ENCODE results near the gene DBN1.
"Not testable (repeated sequence)": the region's sequence is repeated elsewhere in the genome, so short reads cannot be mapped to it uniquely, and the experiment has no call there.

DBN1 gene

GRCh38 chr5:177429248-177430040 lies 44.0 kb downstream of the DBN1 start:
- DNase-seq (ENCODE audit: low read depth, low spot score), result no peak

- DNase-seq (ENCODE audit: low read depth, low spot score), result no peak
These were observed 44.7 kb downstream of the DBN1 start for GRCh38 chr5:177428574-177429217.

GRCh38 chr5:177427919-177428573 lies 45.4 kb downstream of the DBN1 start:
- DNase-seq (ENCODE audit: low read depth, low spot score), result no peak

- DNase-seq (ENCODE audit: low read depth, low spot score), result no peak
These were observed 46.1 kb downstream of the DBN1 start for GRCh38 chr5:177427211-177427822.

GRCh38 chr5:177426566-177427210 lies 46.7 kb downstream of the DBN1 start, which contains the start of gene GRK6:
GRK6 (plus strand) TSS chr5:177426676; CDS start chr5:177426846, 170 bp downstream.
- no peak for DNase-seq (ENCODE audit: low read depth, low spot score)

- peak; percentile 100 for DNase-seq (ENCODE audit: low read depth, low spot score)
These were observed 47.5 kb downstream of the DBN1 start for GRCh38 chr5:177425801-177426565.

GRCh38 chr5:177425196-177425800 lies 48.1 kb downstream of the DBN1 start:
- no peak for DNase-seq (ENCODE audit: low read depth, low spot score)

- DNase-seq (ENCODE audit: low read depth, low spot score), result no peak
These were observed 49.8 kb downstream of the DBN1 start for GRCh38 chr5:177423671-177424070.

- no peak for DNase-seq (ENCODE audit: low read depth, low spot score)
These were observed 52.2 kb downstream of the DBN1 start for GRCh38 chr5:177421062-177421798.

GRCh38 chr5:177420472-177420871 lies 53.0 kb downstream of the DBN1 start:
- DNase-seq (ENCODE audit: low read depth, low spot score), result not testable (repeated sequence)

- no peak for DNase-seq (ENCODE audit: low read depth, low spot score)
These were observed 54.4 kb downstream of the DBN1 start for GRCh38 chr5:177419046-177419445.

GRCh38 chr5:177417081-177417480 lies 56.4 kb downstream of the DBN1 start:
- not testable (repeated sequence) for DNase-seq (ENCODE audit: low read depth, low spot score)

- DNase-seq (ENCODE audit: low read depth, low spot score), result no peak
These were observed 59.0 kb downstream of the DBN1 start for GRCh38 chr5:177414481-177414880.

GRCh38 chr5:177412603-177413233 lies 60.7 kb downstream of the DBN1 start:
- DNase-seq (ENCODE audit: low read depth, low spot score), result no peak

- no peak for DNase-seq (ENCODE audit: low read depth, low spot score)
These were observed 62.9 kb downstream of the DBN1 start for GRCh38 chr5:177410575-177410974.

GRCh38 chr5:177409043-177409801 lies 64.2 kb downstream of the DBN1 start, which contains the start of gene F12:
F12 (minus strand) TSS chr5:177409564; CDS start chr5:177409527, 37 bp downstream.
- no peak for DNase-seq (ENCODE audit: low read depth, low spot score)

Measured in smooth muscle cell of the brain vasculature (primary cell).